HUES6 (cell line): Measurements from ENCODE around the gene FNBP1.
"Not testable (repeated sequence)": the region's sequence is repeated elsewhere in the genome, so short reads cannot be mapped to it uniquely, and the experiment has no call there.

Source experiments
- H3K27ac ChIP-seq: 2 replicates; pipeline ENCODE4 v1.7.0; 2013; ENCODE audit warnings: low read depth, mild to moderate bottlenecking, low read length, inconsistent platforms
- H3K27me3 ChIP-seq: 2 replicates; pipeline ENCODE4 v1.6.1; 2013; ENCODE audit warnings: low read length; ENCODE audit not compliant: control insufficient read depth, insufficient read depth
- H3K36me3 ChIP-seq: 2 replicates; pipeline ENCODE4 v1.6.1; 2013; ENCODE audit warnings: low read length; ENCODE audit not compliant: control insufficient read depth, insufficient read depth
- H3K4me1 ChIP-seq: 2 replicates; pipeline ENCODE4 v1.6.1; 2013; ENCODE audit warnings: low read length; ENCODE audit not compliant: control insufficient read depth, insufficient read depth
- H3K4me3 ChIP-seq: 2 replicates; pipeline ENCODE4 v1.5.1; 2013; ENCODE audit warnings: low read depth, low read length
- H3K9ac ChIP-seq: one replicate; pipeline ENCODE4 v1.6.1; 2013; ENCODE audit warnings: mild to moderate bottlenecking, low read length
- H3K9me3 ChIP-seq: 2 replicates; pipeline ENCODE4 v1.6.1; 2013; ENCODE audit warnings: low read depth, low read length; ENCODE audit not compliant: control insufficient read depth, insufficient read depth

Gene FNBP1

GRCh38 chr9:130021123-130021522 lies 21.9 kb downstream of the FNBP1 start:
- Histone ChIP-seq H3K27ac (no peak overlapping the region), H3K9ac (no peak overlapping the region), H3K4me1 (peaks cover 7% of the 10 kb centered on the region; the same call in 1 of the 2 replicates), H3K9me3 (0 out of 2 replicates have a peak, but pooled peaks cover 3% of the 10 kb centered on the region), H3K36me3 (no peaks in the 10 kb centered on the region; the same call in 1 of the 2 replicates), H3K4me3 (no peak overlapping the region), H3K27me3 (no peaks in the 10 kb centered on the region)

GRCh38 chr9:130020618-130021017 lies 22.4 kb downstream of the FNBP1 start:
- Histone ChIP-seq H3K36me3 (no peaks in the 10 kb centered on the region; the same call in 1 of the 2 replicates), H3K4me1 (peaks cover 7% of the 10 kb centered on the region; the same call in 1 of the 2 replicates), H3K27ac (no peak overlapping the region), H3K9ac (no peak overlapping the region), H3K27me3 (no peaks in the 10 kb centered on the region), H3K4me3 (no peak overlapping the region), H3K9me3 (0 out of 2 replicates have a peak, but pooled peaks cover 3% of the 10 kb centered on the region)

- H3K27me3 ChIP-seq, result no peaks in the 10 kb centered on the region
- H3K4me1 ChIP-seq, result 0 out of 2 replicates have a peak, but pooled peaks cover 2% of the 10 kb centered on the region
- H3K27ac ChIP-seq, result no peak overlapping the region
- no peak overlapping the region for H3K9ac ChIP-seq
- no peak overlapping the region for H3K4me3 ChIP-seq
- 0 out of 2 replicates have a peak, but pooled peaks cover 3% of the 10 kb centered on the region for H3K9me3 ChIP-seq
- no peaks in the 10 kb centered on the region; the same call in 1 of the 2 replicates for H3K36me3 ChIP-seq
Measured at GRCh38 chr9:130018265-130018664, 24.7 kb downstream of the FNBP1 start.

- not testable (repeated sequence) for H3K4me3 ChIP-seq, H3K36me3 ChIP-seq, H3K9ac ChIP-seq, H3K9me3 ChIP-seq, H3K27me3 ChIP-seq, H3K4me1 ChIP-seq, H3K27ac ChIP-seq
Measured at GRCh38 chr9:130017510-130017909, 25.5 kb downstream of the FNBP1 start.

DNA sequence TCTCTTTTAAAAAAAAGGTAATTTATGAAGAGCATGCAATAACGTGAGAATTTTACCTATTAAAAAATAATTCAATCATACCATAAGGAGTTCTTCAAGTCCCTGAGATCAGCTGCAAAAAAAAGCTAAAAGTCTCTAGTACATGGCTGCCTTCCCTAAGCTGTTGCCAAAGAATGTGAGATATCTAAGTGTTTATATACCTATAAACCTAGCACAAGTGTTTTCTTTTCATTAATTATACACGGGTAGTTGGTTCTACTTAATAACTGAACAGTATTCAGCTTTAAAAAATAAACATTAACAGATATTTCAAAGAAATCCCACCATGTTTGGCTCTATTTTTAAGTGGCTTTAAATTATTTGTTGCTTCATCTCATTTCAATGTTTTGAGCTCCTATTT lies 25.9 kb downstream of the FNBP1 start:
- Histone ChIP-seq H3K4me1 (no peaks in the 10 kb centered on the region), H3K27ac (no peak overlapping the region), H3K9me3 (0 out of 2 replicates have a peak, but pooled peaks cover 3% of the 10 kb centered on the region), H3K4me3 (no peak overlapping the region), H3K36me3 (no peaks in the 10 kb centered on the region; the same call in 1 of the 2 replicates), H3K27me3 (no peaks in the 10 kb centered on the region), H3K9ac (no peak overlapping the region)

DNA sequence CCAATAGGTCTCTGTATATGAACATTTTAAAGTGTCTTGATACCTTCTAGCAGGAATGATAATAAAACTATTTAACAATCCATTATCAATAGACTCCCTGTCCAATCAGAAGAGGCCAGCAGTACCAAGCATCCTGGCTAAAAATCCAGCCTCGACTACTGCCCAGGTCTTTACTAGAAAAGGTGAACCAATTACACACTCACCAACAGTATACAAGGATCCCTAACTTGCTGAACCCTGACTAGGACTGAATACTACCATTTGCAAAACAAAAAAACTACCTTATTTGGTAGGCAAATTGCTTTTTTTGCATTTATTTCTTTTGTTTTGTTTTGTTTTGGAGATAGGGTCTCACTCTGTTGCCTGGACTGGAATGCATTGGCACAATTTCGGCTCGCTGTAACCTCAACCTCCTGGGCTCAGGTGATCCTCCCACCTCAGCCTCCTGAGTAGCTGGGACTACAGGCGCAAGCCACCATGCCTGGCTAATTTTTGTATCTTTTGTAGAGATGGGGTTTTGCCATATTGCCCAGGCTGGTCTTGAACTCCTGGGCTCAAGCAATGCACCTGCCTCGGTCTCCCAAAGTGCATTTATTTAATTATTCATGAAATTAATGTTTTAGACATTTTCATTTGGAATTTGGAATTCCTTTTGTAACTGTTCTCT lies 27.5 kb downstream of the FNBP1 start:
- no peaks in the 10 kb centered on the region for H3K27me3 ChIP-seq
- 0 out of 2 replicates have a peak, but pooled peaks cover 3% of the 10 kb centered on the region for H3K9me3 ChIP-seq
- no peak overlapping the region for H3K9ac ChIP-seq
- no peak overlapping the region for H3K4me3 ChIP-seq
- H3K4me1 ChIP-seq, result no peaks in the 10 kb centered on the region
- H3K36me3 ChIP-seq, result no peaks in the 10 kb centered on the region; the same call in 1 of the 2 replicates
- no peak overlapping the region for H3K27ac ChIP-seq

DNA sequence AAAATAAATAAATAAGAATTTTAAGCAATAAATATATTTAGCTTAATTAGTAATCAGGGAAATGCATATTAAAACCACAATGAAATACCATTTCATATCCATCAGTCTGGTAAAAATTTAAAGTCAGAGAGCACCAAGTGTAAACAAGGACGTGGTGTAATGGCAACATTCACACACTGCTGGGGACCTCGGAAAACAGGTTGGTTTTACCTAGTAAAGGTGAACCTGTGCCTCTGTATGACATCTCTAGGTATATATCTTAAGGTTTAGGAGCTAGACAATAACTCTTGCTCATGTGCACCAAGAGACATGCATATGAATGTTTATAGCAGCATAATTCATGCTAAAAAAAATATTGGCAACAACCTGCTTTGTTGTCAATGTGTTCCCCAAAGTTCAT lies 29.7 kb downstream of the FNBP1 start:
- 0 out of 2 replicates have a peak, but pooled peaks cover 3% of the 10 kb centered on the region for H3K9me3 ChIP-seq
- no peaks in the 10 kb centered on the region; the same call in 1 of the 2 replicates for H3K36me3 ChIP-seq
- no peaks in the 10 kb centered on the region for H3K4me1 ChIP-seq
- no peak overlapping the region for H3K27ac ChIP-seq
- H3K4me3 ChIP-seq, result no peak overlapping the region
- no peak overlapping the region for H3K9ac ChIP-seq
- H3K27me3 ChIP-seq, result no peaks in the 10 kb centered on the region

GRCh38 chr9:130010151-130010988 lies 32.6 kb downstream of the FNBP1 start:
- no peak overlapping the region for H3K9ac ChIP-seq
- no peak overlapping the region for H3K27ac ChIP-seq

GRCh38 chr9:130009546-130009945 lies 33.4 kb downstream of the FNBP1 start:
- not testable (repeated sequence) for H3K27me3 ChIP-seq, H3K4me3 ChIP-seq, H3K27ac ChIP-seq, H3K36me3 ChIP-seq, H3K4me1 ChIP-seq, H3K9ac ChIP-seq, H3K9me3 ChIP-seq

More at GRCh38 chr9:130010151-130010988, 32.6 kb downstream of the FNBP1 start:
- no peak overlapping the region for H3K4me3 ChIP-seq
- no peaks in the 10 kb centered on the region for H3K36me3 ChIP-seq
- H3K27me3 ChIP-seq, result no peaks in the 10 kb centered on the region
- no peaks in the 10 kb centered on the region for H3K4me1 ChIP-seq
- H3K9me3 ChIP-seq, result no peaks in the 10 kb centered on the region

GRCh38 chr9:130008538-130008937 lies 34.5 kb downstream of the FNBP1 start:
- Histone ChIP-seq H3K27ac (no peak overlapping the region), H3K36me3 (no peaks in the 10 kb centered on the region), H3K9ac (no peak overlapping the region), H3K4me1 (no peaks in the 10 kb centered on the region), H3K27me3 (no peaks in the 10 kb centered on the region), H3K4me3 (no peak overlapping the region), H3K9me3 (no peaks in the 10 kb centered on the region)

DNA sequence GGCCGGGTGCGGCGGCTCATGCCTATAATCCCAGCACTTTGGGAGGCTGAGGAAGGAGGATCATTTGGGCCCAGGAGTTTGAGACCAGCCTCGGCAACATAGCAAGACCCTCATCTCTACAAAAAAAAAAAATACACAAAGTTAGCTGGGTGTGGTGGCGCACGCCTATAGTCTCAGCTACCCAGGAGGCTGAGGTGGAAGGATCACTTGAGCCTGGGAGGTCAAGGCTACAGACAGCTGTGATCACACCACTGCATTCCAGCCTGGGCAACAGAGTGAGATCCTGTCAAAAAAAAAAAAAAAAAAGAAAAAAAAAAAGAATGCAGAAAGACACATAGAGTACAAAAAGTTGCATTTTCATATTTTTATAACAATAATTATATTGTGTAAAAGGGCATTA lies 36.0 kb downstream of the FNBP1 start:
- not testable (repeated sequence) for H3K9me3 ChIP-seq, H3K9ac ChIP-seq, H3K27me3 ChIP-seq, H3K4me1 ChIP-seq, H3K27ac ChIP-seq, H3K4me3 ChIP-seq, H3K36me3 ChIP-seq
